ENCODE data around the gene TMEM165. TPM values are rescaled to one million over a fixed set of nuclear protein-coding genes. Genes with fewer than 3 reads are reported as not detected.

Gene TMEM165
- polyA plus RNA-seq, 1 donor (not counting 4 experiments of a cell fraction or from before 2014, with no cell fraction given): 132 TPM

DNA sequence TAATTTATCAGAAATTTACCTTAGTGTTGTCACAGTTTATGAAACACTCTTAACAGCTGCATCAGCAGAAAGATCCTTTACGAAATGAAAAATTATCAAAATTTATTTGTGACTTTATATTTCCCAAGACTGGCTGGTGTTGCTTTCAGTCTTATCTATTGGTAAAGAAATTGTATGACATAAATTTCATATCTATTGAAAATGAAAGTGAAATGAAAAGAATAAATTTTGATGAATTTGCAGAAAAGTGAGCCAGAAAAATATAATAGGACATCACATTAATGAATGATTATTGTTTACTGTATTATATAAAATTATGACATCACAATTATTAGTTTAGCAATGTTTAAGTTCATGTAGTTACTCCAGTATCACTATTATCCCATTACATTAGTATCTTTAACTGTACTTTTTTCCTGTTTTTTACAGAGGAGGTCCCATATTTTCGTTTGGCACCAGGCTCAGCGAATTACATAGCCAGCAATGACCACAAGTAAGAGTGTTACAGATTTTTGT lies 13.2 kb upstream of the TMEM165 start:
- no peak for TF ChIP-seq EZH2 (IDR thresholded peaks at IDR 0.05; ENCODE audit: low read length)
- TF ChIP-seq, protein P1, sequence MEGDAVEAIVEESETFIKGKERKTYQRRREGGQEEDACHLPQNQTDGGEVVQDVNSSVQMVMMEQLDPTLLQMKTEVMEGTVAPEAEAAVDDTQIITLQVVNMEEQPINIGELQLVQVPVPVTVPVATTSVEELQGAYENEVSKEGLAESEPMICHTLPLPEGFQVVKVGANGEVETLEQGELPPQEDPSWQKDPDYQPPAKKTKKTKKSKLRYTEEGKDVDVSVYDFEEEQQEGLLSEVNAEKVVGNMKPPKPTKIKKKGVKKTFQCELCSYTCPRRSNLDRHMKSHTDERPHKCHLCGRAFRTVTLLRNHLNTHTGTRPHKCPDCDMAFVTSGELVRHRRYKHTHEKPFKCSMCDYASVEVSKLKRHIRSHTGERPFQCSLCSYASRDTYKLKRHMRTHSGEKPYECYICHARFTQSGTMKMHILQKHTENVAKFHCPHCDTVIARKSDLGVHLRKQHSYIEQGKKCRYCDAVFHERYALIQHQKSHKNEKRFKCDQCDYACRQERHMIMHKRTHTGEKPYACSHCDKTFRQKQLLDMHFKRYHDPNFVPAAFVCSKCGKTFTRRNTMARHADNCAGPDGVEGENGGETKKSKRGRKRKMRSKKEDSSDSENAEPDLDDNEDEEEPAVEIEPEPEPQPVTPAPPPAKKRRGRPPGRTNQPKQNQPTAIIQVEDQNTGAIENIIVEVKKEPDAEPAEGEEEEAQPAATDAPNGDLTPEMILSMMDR (optimal IDR thresholded peaks at IDR 0.05 in 1 of 3, IDR thresholded peaks at IDR 0.05 in 1 of 3, conservative IDR thresholded peaks at IDR 0.05 in 1 of 3; ENCODE audit: extremely low read depth in 1 of 3, insufficient read depth in 2 of 3, low read length in 3 of 3): no peak
- Histone ChIP-seq H3K27ac (ENCODE audit: control insufficient read depth, insufficient read depth, low read length) (no peak overlapping the region), H3K9ac (ENCODE audit: control insufficient read depth, extremely low read depth, insufficient read depth, low read length) (no peak overlapping the region), H3K27me3 (ENCODE audit: control insufficient read depth, extremely low read depth, insufficient read depth, low read length) (no peaks in the 10 kb centered on the region), H3K4me1 (ENCODE audit: control insufficient read depth, extremely low read depth, insufficient read depth, low read length) (peaks cover 14% of the 10 kb centered on the region), H3K4me2 (ENCODE audit: control insufficient read depth, extremely low read depth, insufficient read depth, low read depth, low read length) (no peak overlapping the region), H3K9me3 (ENCODE audit: control insufficient read depth, low read depth, low read length) (no peaks in the 10 kb centered on the region), H3K4me3 (ENCODE audit: control insufficient read depth in 2 of 3, extremely low read depth in 1 of 3, insufficient read depth in 2 of 3, low read depth in 1 of 3, low read length in 3 of 3) (no peak overlapping the region), H3K9me1 (ENCODE audit: control insufficient read depth, extremely low read depth, insufficient read depth, low read length) (no peaks in the 10 kb centered on the region), H2AFZ (ENCODE audit: control insufficient read depth, low read length) (no peak overlapping the region), H4K20me1 (ENCODE audit: control insufficient read depth, extremely low read depth, insufficient read depth, low read length) (no peaks in the 10 kb centered on the region), H3K36me3 (ENCODE audit: control insufficient read depth in 2 of 2, extremely low read depth in 1 of 2, insufficient read depth in 2 of 2, low read length in 2 of 2) (no peaks in the 10 kb centered on the region), H3K79me2 (ENCODE audit: control insufficient read depth, insufficient read depth, low read length) (no peaks in the 10 kb centered on the region)
- no peak for DNase-seq (ENCODE audit: low read depth, low spot score)
- dilution Hi-C loops (cut with MboI; ENCODE audit: extremely low pct_ligation_motif_present, low sequenced_read_pairs): no loop called here
- FAIRE-seq: no peak

DNA sequence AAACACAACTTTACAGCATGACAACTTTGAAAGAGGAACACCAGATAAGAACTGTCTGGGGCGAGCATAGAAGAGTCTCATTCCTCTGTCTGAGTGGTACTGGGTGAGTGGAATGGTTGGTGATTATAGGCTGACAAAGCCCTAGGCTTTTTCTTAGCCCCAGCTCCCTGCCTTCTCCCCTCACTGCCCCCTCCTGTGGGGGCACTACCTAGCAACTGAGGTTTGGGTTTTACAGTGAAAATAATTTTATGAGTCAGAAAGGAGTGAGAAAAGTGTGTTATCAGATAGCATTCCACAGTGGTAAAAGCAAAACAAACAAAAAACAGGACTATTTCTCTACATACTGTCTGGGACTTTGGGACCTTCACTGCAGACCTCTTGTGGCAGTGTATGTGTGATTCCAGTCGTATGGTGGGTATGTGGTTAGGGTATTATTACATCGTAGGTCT lies 10.5 kb upstream of the TMEM165 start:
- H3K9ac ChIP-seq (ENCODE audit: control insufficient read depth, extremely low read depth, insufficient read depth, low read length): no peak overlapping the region
- H2AFZ ChIP-seq (ENCODE audit: control insufficient read depth, low read length): no peak overlapping the region
- no peak for TF ChIP-seq EZH2 (IDR thresholded peaks at IDR 0.05; ENCODE audit: low read length)
- TF ChIP-seq, protein P1 (optimal IDR thresholded peaks at IDR 0.05 in 1 of 3, IDR thresholded peaks at IDR 0.05 in 1 of 3, conservative IDR thresholded peaks at IDR 0.05 in 1 of 3; ENCODE audit: extremely low read depth in 1 of 3, insufficient read depth in 2 of 3, low read length in 3 of 3): no peak
- no peak overlapping the region for H3K4me3 ChIP-seq (ENCODE audit: control insufficient read depth in 2 of 3, extremely low read depth in 1 of 3, insufficient read depth in 2 of 3, low read depth in 1 of 3, low read length in 3 of 3)
- H3K36me3 ChIP-seq (ENCODE audit: control insufficient read depth in 2 of 2, extremely low read depth in 1 of 2, insufficient read depth in 2 of 2, low read length in 2 of 2): no peaks in the 10 kb centered on the region
- H3K27me3 ChIP-seq (ENCODE audit: control insufficient read depth, extremely low read depth, insufficient read depth, low read length): no peaks in the 10 kb centered on the region
- H3K27ac ChIP-seq (ENCODE audit: control insufficient read depth, insufficient read depth, low read length): no peak overlapping the region
- H4K20me1 ChIP-seq (ENCODE audit: control insufficient read depth, extremely low read depth, insufficient read depth, low read length): no peaks in the 10 kb centered on the region
- H3K9me3 ChIP-seq (ENCODE audit: control insufficient read depth, low read depth, low read length): no peaks in the 10 kb centered on the region
- no peak for FAIRE-seq
- dilution Hi-C loops (cut with MboI; ENCODE audit: extremely low pct_ligation_motif_present, low sequenced_read_pairs): no loop called here
- H3K4me1 ChIP-seq (ENCODE audit: control insufficient read depth, extremely low read depth, insufficient read depth, low read length): no peaks in the 10 kb centered on the region
- no peak overlapping the region for H3K4me2 ChIP-seq (ENCODE audit: control insufficient read depth, extremely low read depth, insufficient read depth, low read depth, low read length)
- H3K79me2 ChIP-seq (ENCODE audit: control insufficient read depth, insufficient read depth, low read length): no peaks in the 10 kb centered on the region
- no peak for DNase-seq (ENCODE audit: low read depth, low spot score)
- H3K9me1 ChIP-seq (ENCODE audit: control insufficient read depth, extremely low read depth, insufficient read depth, low read length): no peaks in the 10 kb centered on the region

Measured in keratinocyte (primary cell).